Hypothalamus (tissue), 51 donors: ENCODE measurements around the gene NEB.
"Not testable (repeated sequence)": the region's sequence is repeated elsewhere in the genome, so short reads cannot be mapped to it uniquely, and the experiment has no call there.

Source experiments
- DNase-seq, 51 donors: peaks; one replicate each; lab custom pipeline; 2025; lab: John Stamatoyannopoulos, UW

Gene NEB

GRCh38 chr2:151655663-151656398 is 78.4 kb downstream of the NEB start:
- DNase-seq: no peak

DNA sequence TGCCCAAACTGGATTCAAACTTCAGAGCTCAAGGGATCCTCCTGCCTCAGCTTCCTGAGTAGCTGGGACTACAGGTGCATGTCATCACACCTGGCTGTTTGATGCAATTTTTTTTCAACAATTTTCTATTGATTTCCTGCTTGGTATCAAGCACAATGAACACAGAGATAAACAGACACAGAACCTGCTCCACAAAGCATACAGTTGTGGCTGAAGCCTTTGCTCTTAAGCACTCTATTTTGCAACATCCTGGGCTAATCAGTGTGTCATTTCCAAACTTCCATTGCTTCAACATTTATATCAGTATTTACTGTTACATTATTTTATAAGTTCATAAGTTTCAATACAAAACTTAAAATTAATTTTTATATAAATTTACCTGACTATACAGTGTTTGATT is 79.4 kb downstream of the NEB start:
- no peak for DNase-seq

DNA sequence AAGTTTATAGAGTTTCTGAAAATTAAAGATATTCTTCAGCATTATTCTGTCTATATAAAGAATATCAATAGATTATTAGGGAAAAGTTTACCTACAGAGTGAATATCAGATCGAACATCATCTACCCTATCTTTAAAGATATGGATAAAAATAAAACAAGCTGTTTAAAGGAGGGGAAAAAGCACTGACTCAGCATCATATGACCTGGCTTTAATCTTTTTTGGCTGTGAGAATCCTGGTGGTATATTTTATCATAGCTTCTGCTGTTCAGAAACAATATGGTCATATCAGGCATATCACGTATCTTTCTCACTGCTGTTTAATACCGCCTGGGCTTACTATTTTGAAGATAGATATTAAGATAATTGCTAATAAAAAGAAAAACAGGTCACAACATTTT is 80.2 kb downstream of the NEB start:
- DNase-seq: no peak

DNA sequence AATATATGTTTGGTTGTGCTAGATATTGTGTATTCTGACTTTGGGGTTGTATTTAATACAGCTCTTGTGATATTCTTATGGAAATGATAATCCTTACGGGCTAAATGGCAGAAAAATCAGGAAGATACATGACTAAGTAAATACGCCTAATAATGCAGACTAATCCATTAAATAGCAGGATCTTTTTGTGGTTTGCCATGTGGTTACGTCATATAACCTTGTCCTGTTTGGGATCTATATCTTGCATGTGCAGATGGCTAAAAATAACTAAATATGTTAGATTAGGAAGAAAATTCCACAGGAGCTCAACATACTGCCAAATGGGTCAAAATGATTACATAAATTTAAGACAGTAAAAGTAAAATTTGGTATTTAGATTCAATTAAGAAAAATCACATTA is 83.0 kb downstream of the NEB start:
- no peak for DNase-seq

DNA sequence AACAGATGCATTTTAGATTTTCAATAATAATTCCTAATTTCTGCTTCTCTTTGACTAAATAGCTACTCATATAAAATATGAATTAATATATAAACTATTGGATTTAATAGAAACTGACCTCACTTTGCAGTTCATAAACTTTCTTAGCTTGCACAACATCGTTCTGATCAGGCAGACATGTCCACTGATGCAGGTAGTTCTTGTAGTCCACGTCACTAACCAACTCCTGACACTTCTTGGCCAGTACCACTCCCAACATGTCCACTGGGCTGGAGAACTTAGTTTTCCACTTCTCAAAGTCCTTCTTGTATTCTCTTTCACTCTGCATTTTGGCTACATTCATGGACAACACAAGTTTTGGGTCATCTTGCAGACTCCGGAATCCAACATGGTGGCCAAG is 83.8 kb downstream of the NEB start:
- DNase-seq: no peak

DNA sequence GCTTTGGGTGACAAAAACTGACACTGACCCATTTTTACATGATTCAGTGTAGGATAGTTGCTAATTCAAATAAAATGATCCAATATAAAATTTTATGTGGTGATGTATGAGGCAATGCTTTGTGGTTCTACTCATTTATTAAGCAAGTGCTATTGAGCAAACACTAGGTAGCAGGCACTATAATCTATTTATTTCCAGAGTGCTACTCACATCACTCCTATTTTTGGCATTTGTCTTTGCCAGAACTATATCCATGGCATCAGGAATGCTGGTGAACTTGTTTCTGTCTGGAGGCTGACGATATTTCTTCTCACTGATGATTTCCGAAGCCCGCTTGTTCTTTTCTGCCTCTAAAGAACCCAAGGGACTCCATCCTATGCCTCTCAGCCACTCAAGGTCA is 84.3 kb downstream of the NEB start:
- no peak for DNase-seq

DNA sequence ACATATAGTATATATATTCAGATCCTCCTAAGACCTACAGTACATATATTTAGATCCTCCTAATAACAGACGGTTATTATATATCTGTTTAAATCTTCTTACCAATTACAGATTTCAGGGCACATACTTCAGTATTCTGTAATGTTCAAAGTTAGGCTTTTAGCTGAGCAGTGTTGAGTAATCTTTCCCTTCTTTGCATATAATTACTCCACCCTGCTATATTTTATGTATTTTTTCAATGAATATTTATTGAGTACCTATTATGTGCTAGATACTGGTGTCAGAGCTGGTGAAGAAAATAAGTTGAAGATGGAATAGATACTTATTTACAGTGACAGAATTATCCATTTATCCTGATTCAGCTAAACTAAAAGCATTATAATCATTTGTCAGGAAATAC is 84.9 kb downstream of the NEB start:
- DNase-seq: no peak

DNA sequence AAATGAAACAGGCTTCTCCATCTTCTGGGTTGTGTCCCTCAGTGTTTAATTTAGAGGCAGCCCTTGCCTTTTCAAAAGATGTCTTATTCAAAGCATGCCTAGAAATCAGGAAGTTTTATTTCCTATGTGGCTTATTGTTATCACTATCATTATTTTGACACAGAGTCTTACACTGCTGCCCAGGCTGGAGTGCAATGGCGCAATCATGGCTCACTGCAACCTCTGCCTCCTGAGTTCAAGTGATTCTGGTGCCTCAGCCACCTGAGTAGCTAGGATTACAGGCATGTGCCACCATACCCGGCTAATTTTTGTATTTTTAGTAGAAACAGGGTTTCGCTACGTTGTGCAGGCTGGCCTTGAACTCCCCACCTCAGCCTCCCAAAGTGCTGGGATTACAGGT is 87.8 kb downstream of the NEB start:
- not testable (repeated sequence) for DNase-seq

GRCh38 chr2:151644580-151644979 is 89.7 kb downstream of the NEB start:
- no peak for DNase-seq

DNA sequence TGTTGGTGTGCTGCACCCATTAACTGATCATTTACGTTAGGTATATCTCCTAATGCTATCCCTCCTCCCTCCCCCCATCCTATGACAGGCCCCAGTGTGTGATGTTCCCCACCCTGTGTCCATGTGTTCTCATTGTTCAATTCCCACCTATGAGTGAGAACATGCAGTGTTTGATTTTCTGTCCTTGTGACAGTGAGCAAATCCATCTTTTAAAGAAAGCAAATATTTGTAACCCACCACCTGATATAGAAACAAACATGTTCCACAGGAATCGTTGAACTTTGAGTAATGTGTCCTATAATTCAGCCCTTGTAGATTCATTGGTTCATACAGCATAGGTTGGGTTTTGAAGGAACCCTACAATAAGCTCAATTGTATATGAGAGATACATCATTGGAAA is 92.4 kb downstream of the NEB start:
- DNase-seq: not testable (repeated sequence)

DNA sequence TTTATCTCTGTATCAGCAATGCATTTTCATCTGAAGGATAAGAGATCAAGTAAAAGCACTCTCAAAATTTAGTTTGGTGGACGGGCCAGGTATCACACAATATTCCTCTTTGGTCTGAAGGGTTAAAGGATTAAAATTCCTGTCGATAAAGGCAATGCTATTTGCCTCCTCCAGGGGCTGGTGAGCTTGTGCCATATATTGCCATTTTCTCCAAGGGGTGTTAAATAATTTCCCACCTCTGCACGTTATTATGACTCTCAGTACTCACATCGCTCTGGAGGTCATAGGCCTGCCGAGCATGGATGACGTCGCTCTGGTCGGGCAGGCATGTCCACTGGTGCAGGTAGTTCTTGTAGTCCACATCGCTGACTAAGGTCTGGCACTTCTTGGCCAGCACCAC is 94.2 kb downstream of the NEB start:
- no peak for DNase-seq

DNA sequence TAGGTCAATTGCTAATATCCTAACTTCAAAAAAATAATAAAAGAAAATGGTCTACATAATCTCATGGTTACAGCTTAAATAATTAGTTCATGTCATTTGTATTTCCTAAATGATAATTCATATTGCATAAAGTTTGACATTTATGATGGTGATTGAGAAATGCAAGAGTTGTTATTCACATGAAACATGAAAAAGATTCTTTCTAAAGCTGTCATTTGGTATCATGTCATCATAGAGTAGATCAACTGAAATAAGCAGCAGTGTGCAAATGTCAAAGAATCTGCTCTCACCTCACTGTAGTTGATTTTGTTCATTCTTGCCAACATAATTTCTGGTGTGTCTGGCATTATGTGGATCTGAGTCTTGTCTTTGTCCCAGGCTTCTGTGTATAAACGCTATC is 95.3 kb downstream of the NEB start:
- no peak for DNase-seq

- DNase-seq: no peak
Observed at GRCh38 chr2:151638191-151638933, 95.9 kb downstream of the NEB start.

DNA sequence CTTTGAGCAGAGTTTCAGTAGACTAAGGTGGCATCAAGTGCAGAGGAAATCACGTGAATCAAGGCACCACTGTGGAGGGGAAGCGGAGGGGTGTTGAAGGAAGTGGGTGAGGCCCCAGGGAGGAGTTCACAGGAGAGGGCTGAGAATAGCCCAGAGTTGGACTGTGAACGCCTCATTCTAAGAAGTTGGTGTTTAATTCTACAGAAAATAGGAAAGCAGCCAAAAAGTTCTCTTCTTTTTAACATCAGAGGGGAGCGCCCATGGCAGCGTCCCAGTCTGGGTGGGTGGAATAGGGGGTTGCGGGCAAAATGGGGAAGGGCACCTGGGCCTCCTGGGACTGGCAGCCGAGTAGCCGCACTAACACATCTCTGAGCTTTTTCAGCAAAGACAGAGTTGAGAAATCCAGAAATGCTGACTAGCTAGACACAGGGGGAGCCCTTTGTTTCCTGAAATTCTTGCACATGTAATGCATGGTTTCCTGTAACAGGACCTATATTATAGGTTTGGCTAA is 97.0 kb downstream of the NEB start:
- no peak for DNase-seq

GRCh38 chr2:151634736-151635467 is 99.4 kb downstream of the NEB start:
- no peak for DNase-seq

DNA sequence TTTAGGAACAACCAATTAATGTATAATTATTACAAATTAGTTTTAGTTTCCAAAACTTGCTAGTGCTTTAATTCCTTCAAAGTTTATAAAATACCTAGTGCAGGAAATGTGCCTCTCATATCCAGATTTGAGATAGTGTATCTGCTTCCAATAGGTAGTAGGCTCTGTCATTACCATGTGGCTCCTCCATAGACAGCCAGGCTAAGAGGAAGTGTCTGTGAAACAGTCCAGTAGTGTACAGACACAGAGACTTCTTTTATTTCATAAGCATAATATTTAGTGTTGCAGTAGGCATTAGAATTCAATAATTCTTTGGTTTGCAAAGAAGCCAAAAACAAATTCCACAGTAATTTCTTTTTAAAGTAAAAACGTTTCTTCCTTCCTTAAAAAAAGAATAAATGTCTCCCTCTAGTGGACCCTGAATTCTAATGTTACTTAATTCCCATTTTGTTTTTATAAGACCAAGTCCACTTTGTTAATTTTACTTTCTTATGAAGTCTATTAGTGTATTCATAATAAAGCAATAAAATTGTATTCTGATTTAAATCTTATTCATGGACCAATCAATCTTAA is 101.2 kb downstream of the NEB start:
- DNase-seq: peak in 1 of 51 donors; percentile 19

- no peak for DNase-seq
Observed at GRCh38 chr2:151630372-151630771, 103.9 kb downstream of the NEB start.

GRCh38 chr2:151627353-151627752 is 106.9 kb downstream of the NEB start:
- DNase-seq: no peak

DNA sequence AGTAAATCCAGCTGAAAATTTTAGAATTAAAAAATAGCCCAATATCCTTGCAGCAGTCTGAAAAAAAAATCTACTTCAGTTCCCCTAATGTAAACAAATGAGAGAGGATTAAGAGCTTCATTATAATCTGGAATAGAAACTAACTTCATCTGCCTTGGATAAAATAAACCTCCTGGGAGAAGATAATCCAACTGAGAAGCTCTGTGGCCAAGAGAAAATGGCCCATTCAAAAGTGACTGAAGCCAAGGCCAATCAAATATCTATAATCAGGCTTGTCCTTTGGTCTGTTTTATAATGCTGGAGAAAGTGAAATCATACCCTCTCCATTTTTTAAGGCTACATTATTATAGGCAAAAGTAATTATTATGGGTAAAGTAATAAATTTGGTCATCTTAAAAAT is 110.0 kb downstream of the NEB start:
- DNase-seq: no peak

DNA sequence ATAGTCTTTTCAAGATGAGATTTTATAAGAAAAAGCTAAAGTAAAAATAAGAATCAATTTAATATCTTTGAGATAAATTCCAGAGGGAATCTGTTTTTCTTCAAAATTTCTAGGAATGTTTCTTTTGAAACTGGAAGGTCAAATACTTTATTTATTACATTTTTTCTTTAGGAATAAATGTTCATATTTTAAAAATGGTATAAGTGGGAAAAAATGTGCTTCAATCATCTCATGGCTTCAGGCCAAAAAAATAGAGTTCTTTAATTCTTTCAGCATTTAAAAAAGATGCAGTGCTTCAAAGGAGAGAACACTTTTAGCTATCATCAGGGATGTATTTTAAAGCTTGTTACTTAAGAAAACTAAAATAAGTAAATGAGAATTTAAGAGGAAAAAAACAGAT is 110.6 kb downstream of the NEB start:
- no peak for DNase-seq

- no peak for DNase-seq
Observed at GRCh38 chr2:151620761-151621160, 113.5 kb downstream of the NEB start.
